Transverse colon (tissue), 4 donors: ENCODE results near the gene LAMB4. TPM values are rescaled to one million over a fixed set of nuclear protein-coding genes. Genes with fewer than 3 reads are reported as not detected.

Experiments used
- DNase-seq: peaks from one replicate; pipeline ENCODE4 v3.0.0-alpha.2; 2019
- H3K27ac ChIP-seq, 4 donors: fragments of 200-600 bp; sonication (generic); 2 replicates each; pipeline ENCODE4 v1.5.1; 2016 to 2018; ENCODE audit warnings: inconsistent platforms in 4 of 4
- H3K27me3 ChIP-seq: fragments of 200-600 bp; sonication (generic); 2 replicates; pipeline ENCODE4 v1.5.1; 2017; ENCODE audit warnings: inconsistent platforms
- H3K36me3 ChIP-seq, 4 donors: fragments of 200-600 bp; sonication (generic); 2 replicates each; pipeline ENCODE4 v1.5.1; 2017 to 2019; ENCODE audit warnings: inconsistent platforms in 4 of 4
- H3K4me1 ChIP-seq, 4 donors: fragments of 200-600 bp; sonication (generic); 2 replicates each; pipeline ENCODE4 v1.5.1; 2017 to 2020; ENCODE audit warnings: inconsistent platforms in 4 of 4
- H3K4me3 ChIP-seq, 4 donors: fragments of 200-600 bp; sonication (generic); 1 replicate in 1 of 4; 2 replicates in 3 of 4; pipeline versions ENCODE4 v1.5.1 to v1.6.1; 2017 to 2019; ENCODE audit warnings: inconsistent platforms in 4 of 4
- H3K9me3 ChIP-seq, 2 donors: fragments of 200-600 bp; sonication (generic); 2 replicates each; pipeline ENCODE4 v1.5.1; 2017 to 2019; ENCODE audit warnings: inconsistent platforms in 2 of 2
- EP300 ChIP-seq: sonication (generic); formaldehyde crosslinking; IDR thresholded peaks from one replicate; pipeline ENCODE4 v1.6.1; 2017; ENCODE audit warnings: antibody characterized with exemption, low read depth
- POLR2A ChIP-seq: fragments of 450-650 bp; IDR thresholded peaks from one replicate; pipeline ENCODE4 v1.6.1; 2016; ENCODE audit warnings: antibody characterized with exemption, mild to moderate bottlenecking, moderate library complexity
- POLR2AphosphoS5 ChIP-seq, 3 donors: sonication (generic); formaldehyde crosslinking; IDR thresholded peaks; one replicate each; pipeline ENCODE4 v1.6.1; 2016; ENCODE audit warnings: antibody characterized with exemption in 3 of 3
- WGBS, 2 donors: methylation state at CpG; one replicate each; pipeline ENCODE4 v1.1.5; 2018; ENCODE audit warnings: low coverage in 1 of 2; 5-methylcytosine and 5-hydroxymethylcytosine counted together
- in situ Hi-C, 4 donors: fragments of 200-750 bp; cut with MboI; loops; one replicate each; pipeline versions ENCODE4 v1.15.0 to v1.15.1; 2017; ENCODE audit warnings: low sequenced_read_pairs in 3 of 4, low pct_ligation_motif_present in 1 of 4, low pct_unique_long_range_greater_than_20kb in 1 of 4
- intact Hi-C: fragments of 100-400 bp; cut with DNase I; formaldehyde crosslinking; loops from one replicate; pipeline ENCODE4 v1.15.1; 2023; ENCODE audit warnings: low total_unique reads
- total RNA-seq, 4 donors: library from RNA; depleted of rRNA; stranded (reverse); fragments of >200 nt; gene quantifications; one replicate each; pipeline ENCODE4 v1.1.0, GENCODE V29; 2016
- TF ChIP-seq, protein P1 (sequence below), 5 experiments: fragments of 200-600 bp in 3 of 5; fragments of 450-650 bp in 2 of 5; sonication (generic) in 3 of 5; IDR thresholded peaks; 1 replicate in 2 of 5; 2 replicates in 3 of 5; pipeline ENCODE4 v1.5.1; 2016 to 2017; ENCODE audit warnings: antibody characterized with exemption in 5 of 5, inconsistent platforms in 3 of 5, mild to moderate bottlenecking in 2 of 5, moderate library complexity in 1 of 5

Gene LAMB4
- total RNA-seq, 4 donors from 2014 or later: not detected

DNA sequence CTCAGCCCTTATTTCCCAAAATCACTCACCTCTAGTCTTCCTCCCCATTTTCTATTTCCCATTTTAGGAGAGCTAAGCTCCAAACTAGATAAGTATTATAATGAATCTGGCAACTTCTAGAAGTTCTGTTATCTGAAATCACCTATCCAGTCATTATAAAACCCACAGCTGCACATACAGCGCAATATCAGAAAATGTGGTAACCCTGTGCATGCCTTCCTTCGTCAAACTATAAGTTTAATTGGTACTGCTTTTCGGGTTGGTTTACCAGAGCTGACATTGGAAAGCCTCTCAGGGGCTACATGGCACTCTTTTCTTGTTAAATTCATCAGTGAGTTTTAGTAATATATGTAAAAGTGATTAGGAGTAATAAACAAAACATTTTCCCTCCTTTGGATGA lies 1.6 kb downstream of the LAMB4 start:
- in situ Hi-C loops: loop anchor here in 2 of 4 donors (25.0 kb wide), 2 partner anchors 241 to 391 kb away; partner anchors contain the start of genes CBLL1 (in 2 of the 2) and DLD (in 1 of the 2)

DNA sequence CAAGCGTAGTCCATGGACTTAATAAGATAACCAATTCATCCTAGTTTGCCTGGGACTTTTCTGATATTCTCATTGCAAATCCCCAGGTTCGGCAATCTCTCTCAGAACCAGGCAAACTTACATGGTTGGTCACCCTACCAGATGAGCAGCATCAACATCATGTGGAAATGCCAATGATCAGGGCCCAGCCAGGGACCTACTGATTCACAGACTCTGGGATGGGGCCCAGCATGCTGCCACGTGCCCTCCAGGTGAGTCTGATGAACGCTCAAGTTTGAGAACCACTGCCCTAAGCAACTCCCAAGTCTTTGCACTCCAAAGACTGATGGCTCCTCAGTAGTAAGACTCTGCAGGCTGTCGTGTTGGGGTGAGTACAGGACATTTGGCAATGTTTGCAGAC lies 2.7 kb downstream of the LAMB4 start:
- intact Hi-C loops (no loop called here), in situ Hi-C loops (loop anchor here in 2 of 4 donors (25.0 kb wide), 2 partner anchors 240 to 390 kb away; partner anchors contain the start of genes CBLL1 (in 2 of the 2) and DLD (in 1 of the 2))
- H3K27ac ChIP-seq: no peak overlapping the region
- DNase-seq: no peak
- H3K9me3 ChIP-seq: no peaks in the 10 kb centered on the region
- no peaks in the 10 kb centered on the region for H3K4me1 ChIP-seq
- H3K36me3 ChIP-seq: no peaks in the 10 kb centered on the region
- TF ChIP-seq, protein P1, sequence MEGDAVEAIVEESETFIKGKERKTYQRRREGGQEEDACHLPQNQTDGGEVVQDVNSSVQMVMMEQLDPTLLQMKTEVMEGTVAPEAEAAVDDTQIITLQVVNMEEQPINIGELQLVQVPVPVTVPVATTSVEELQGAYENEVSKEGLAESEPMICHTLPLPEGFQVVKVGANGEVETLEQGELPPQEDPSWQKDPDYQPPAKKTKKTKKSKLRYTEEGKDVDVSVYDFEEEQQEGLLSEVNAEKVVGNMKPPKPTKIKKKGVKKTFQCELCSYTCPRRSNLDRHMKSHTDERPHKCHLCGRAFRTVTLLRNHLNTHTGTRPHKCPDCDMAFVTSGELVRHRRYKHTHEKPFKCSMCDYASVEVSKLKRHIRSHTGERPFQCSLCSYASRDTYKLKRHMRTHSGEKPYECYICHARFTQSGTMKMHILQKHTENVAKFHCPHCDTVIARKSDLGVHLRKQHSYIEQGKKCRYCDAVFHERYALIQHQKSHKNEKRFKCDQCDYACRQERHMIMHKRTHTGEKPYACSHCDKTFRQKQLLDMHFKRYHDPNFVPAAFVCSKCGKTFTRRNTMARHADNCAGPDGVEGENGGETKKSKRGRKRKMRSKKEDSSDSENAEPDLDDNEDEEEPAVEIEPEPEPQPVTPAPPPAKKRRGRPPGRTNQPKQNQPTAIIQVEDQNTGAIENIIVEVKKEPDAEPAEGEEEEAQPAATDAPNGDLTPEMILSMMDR (IDR thresholded peaks at IDR 0.05): no peak
- TF ChIP-seq EP300: no peak
- TF ChIP-seq POLR2A: no peak
- TF ChIP-seq POLR2AphosphoS5 (IDR thresholded peaks at IDR 0.05): no peak
- 83 to 89% methylated on average over 2 to 5 of the region's 5 CpGs for WGBS, 2 donors
- no peak overlapping the region for H3K4me3 ChIP-seq
- H3K27me3 ChIP-seq: no peaks in the 10 kb centered on the region

More for the DNA sequence above, 1.6 kb downstream of the LAMB4 start:
- DNase-seq: no peak
- 78 to 80% methylated on average over 1 to 3 of the region's 3 CpGs for WGBS, 2 donors
- Histone ChIP-seq H3K9me3 (no peaks in the 10 kb centered on the region), H3K4me3 (no peak overlapping the region), H3K27ac (no peak overlapping the region), H3K27me3 (no peaks in the 10 kb centered on the region), H3K36me3 (no peaks in the 10 kb centered on the region), H3K4me1 (no peaks in the 10 kb centered on the region)
- intact Hi-C loops: no loop called here
- TF ChIP-seq EP300: no peak
- TF ChIP-seq, protein P1 (IDR thresholded peaks at IDR 0.05): no peak

DNA sequence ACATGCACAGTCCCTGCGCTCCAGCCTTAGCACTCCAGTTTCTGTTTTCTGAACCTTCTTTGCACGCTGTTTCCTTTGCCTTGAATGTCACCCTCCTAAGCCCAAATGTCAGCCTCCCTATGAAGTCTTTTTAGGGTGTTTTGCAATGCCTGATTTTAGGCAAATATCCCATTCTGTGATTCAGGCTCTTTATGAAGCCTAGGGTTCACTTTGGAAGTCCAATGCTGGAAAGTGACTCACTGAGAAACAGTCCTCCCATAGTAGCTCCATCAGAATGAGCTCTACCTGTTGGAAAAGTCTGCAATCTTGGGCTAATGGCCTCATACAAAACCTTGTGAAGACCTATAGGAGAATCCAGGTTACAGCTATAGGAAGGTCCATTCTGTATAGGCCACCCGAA lies 5.3 kb downstream of the LAMB4 start:
- H3K4me1 ChIP-seq: no peaks in the 10 kb centered on the region
- WGBS, 2 donors: 88 to 89% methylated on average over 3 of the region's 3 CpGs
- H3K36me3 ChIP-seq: no peaks in the 10 kb centered on the region
- intact Hi-C loops (no loop called here), in situ Hi-C loops (loop anchor here in 2 of 4 donors (25.0 kb wide), 2 partner anchors 238 to 388 kb away; partner anchors contain the start of genes CBLL1 (in 2 of the 2) and DLD (in 1 of the 2))
- no peak for TF ChIP-seq POLR2A
- no peak for TF ChIP-seq EP300
- TF ChIP-seq, protein P1 (IDR thresholded peaks at IDR 0.05): no peak
- no peak for TF ChIP-seq POLR2AphosphoS5 (IDR thresholded peaks at IDR 0.05)
- no peaks in the 10 kb centered on the region for H3K27me3 ChIP-seq
- no peak overlapping the region for H3K27ac ChIP-seq
- DNase-seq: no peak
- H3K4me3 ChIP-seq: no peak overlapping the region
- H3K9me3 ChIP-seq: no peaks in the 10 kb centered on the region

DNA sequence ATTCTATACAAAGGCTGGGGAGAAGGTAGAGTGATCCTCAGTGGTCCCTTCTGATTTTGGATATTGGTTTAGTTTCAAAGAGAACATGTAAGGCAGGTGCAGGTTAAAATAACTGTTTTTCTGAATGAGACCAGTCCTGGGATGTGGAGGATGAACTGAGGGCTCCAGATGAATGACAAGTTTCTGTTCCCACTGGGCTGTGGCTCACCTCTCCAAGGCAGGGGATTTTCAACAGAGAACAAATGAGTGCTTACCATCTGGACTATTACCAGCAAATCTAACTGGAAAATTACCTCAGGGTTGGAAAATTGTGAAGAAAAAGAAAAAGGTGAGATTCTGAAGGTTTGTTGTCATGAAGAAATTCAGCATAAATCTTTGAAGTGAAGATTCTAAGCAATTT lies 8.0 kb downstream of the LAMB4 start:
- in situ Hi-C loops: no loop called here
- intact Hi-C loops: no loop called here
- H3K4me1 ChIP-seq: no peaks in the 10 kb centered on the region
- H3K4me3 ChIP-seq: no peak overlapping the region
- no peaks in the 10 kb centered on the region for H3K36me3 ChIP-seq
- H3K27ac ChIP-seq: no peak overlapping the region
- TF ChIP-seq EP300 (no peak), POLR2AphosphoS5 (IDR thresholded peaks at IDR 0.05) (no peak), POLR2A (no peak)
- TF ChIP-seq, protein P1 (IDR thresholded peaks at IDR 0.05): no peak
- H3K27me3 ChIP-seq: no peaks in the 10 kb centered on the region
- H3K9me3 ChIP-seq: no peaks in the 10 kb centered on the region
- DNase-seq: no peak
